ENCODE data around the gene PIK3R5.

- TF ChIP-seq EZH2 (IDR thresholded peaks at IDR 0.05; ENCODE audit: borderline replicate concordance, insufficient read depth, low read depth, low read length, poor library complexity, severe bottlenecking), result no peak
- no peak for TF ChIP-seq CTCF (IDR thresholded peaks at IDR 0.05)
Observed at GRCh38 chr17:8889458-8890210, 75.9 kb downstream of the PIK3R5 start.

Measured in B cell (primary cell).